IMR-90 (cell line): Measurements from ENCODE around the gene DYNAP. TPM values are rescaled to one million over a fixed set of nuclear protein-coding genes. Genes with fewer than 3 reads are reported as not detected.
A peak's percentile ranks its signal among the peaks of the same experiment; 100 is the strongest.

ENCODE experiments used
- ATAC-seq: fragments of 200-7000 bp; cut with Tn5 transposase; 2 replicates; pipeline ENCODE4 v1.9.1; 2020; ENCODE audit warnings: low read depth, mild to moderate bottlenecking, moderate library complexity
- BruUV-seq: library from RNA; stranded (reverse); fragments of 400-500 nt; replicated peaks from 2 replicates; lab custom pipeline; 2021; lab: Mats Ljungman, UMichigan
- CTCF ChIA-PET: fragments of 300-600 bp; formaldehyde crosslinking; extraction: SDS; loops from one replicate; lab custom pipeline; 2021; ENCODE audit warnings: antibody characterized with exemption; lab: Yijun Ruan, JAX
- POLR2A ChIA-PET: fragments of 300-600 bp; sonication (Branson Sonifier 250); formaldehyde crosslinking; loops from one replicate; lab custom pipeline; 2022; ENCODE audit warnings: antibody characterized with exemption; ENCODE audit not compliant: unreplicated experiment; lab: Charles Lee
- DNase-seq: peaks from one replicate; pipeline ENCODE4 v3.0.0; 2013
- H2AFZ ChIP-seq: replicated peaks from 2 replicates; pipeline ENCODE3; 2013; ENCODE audit warnings: low read length, mild to moderate bottlenecking; ENCODE audit not compliant: poor library complexity
- H2AK5ac ChIP-seq: 2 replicates; pipeline ENCODE4 v1.6.1; 2013; ENCODE audit warnings: low read depth, low read length, inconsistent platforms
- H2AK9ac ChIP-seq: replicated peaks from 2 replicates; pipeline ENCODE3; 2013; ENCODE audit warnings: mild to moderate bottlenecking, low read depth, low read length, moderate library complexity; ENCODE audit not compliant: poor library complexity
- H2BK120ac ChIP-seq: 2 replicates; pipeline ENCODE4 v1.6.1; 2013; ENCODE audit warnings: low read depth, low read length, inconsistent platforms
- H2BK15ac ChIP-seq: 3 replicates; pipeline ENCODE4 v1.6.1; 2013; ENCODE audit warnings: low read depth, low read length, inconsistent platforms
- H2BK20ac ChIP-seq: 2 replicates; pipeline ENCODE4 v1.6.1; 2013; ENCODE audit warnings: low read depth, mild to moderate bottlenecking, inconsistent platforms, low read length, moderate library complexity
- H2BK5ac ChIP-seq: 2 replicates; pipeline ENCODE4 v1.6.1; 2013; ENCODE audit warnings: mild to moderate bottlenecking, low read depth, low read length, inconsistent platforms; ENCODE audit not compliant: poor library complexity, severe bottlenecking
- H3K14ac ChIP-seq: replicated peaks from 2 replicates; pipeline ENCODE4 v1.6.1; 2013; ENCODE audit warnings: low read depth, low read length, inconsistent platforms
- H3K18ac ChIP-seq: 2 replicates; pipeline ENCODE4 v1.6.1; 2013; ENCODE audit warnings: low read depth, low read length, control low read depth
- H3K23ac ChIP-seq: 2 replicates; pipeline ENCODE4 v1.6.1; 2013; ENCODE audit warnings: low read depth, low read length, inconsistent platforms
- H3K27ac ChIP-seq: 2 replicates; pipeline ENCODE4 v1.5.1; 2013; ENCODE audit warnings: mild to moderate bottlenecking, control low read depth, low read length; ENCODE audit not compliant: insufficient read depth
- H3K27me3 ChIP-seq: 2 replicates; pipeline ENCODE4 v1.6.1; 2013; ENCODE audit warnings: low read length; ENCODE audit not compliant: control insufficient read depth, insufficient read depth
- H3K36me3 ChIP-seq: 2 replicates; pipeline ENCODE4 v1.6.1; 2013; ENCODE audit warnings: low read length, mixed read lengths; ENCODE audit not compliant: control insufficient read depth, insufficient read depth
- H3K4ac ChIP-seq: 2 replicates; pipeline ENCODE4 v1.6.1; 2013; ENCODE audit warnings: low read depth, low read length, inconsistent platforms
- H3K4me1 ChIP-seq: 2 replicates; pipeline ENCODE4 v1.6.1; 2013; ENCODE audit warnings: low read length, mixed read lengths; ENCODE audit not compliant: control insufficient read depth, insufficient read depth
- H3K4me2 ChIP-seq: 2 replicates; pipeline ENCODE4 v1.6.1; 2013; ENCODE audit warnings: low read depth, mild to moderate bottlenecking, control low read depth, low read length, moderate library complexity
- H3K4me3 ChIP-seq: 2 replicates; pipeline ENCODE4 v1.5.1; 2013; ENCODE audit warnings: low read depth, mild to moderate bottlenecking, control low read depth, low read length, moderate library complexity; ENCODE audit not compliant: insufficient read depth
- H3K56ac ChIP-seq: 2 replicates; pipeline ENCODE4 v1.6.1; 2013; ENCODE audit warnings: low read length, inconsistent platforms; ENCODE audit not compliant: insufficient read depth; ENCODE audit errors: extremely low read depth
- H3K79me1 ChIP-seq, 2 experiments: 2 replicates each; pipeline ENCODE4 v1.6.1; 2013; ENCODE audit warnings: low read length in 2 of 2, inconsistent platforms in 1 of 2, low read depth in 1 of 2
- H3K9ac ChIP-seq: 2 replicates; pipeline ENCODE4 v1.6.1; 2013; ENCODE audit warnings: low read depth, low read length, control low read depth
- H3K9me1 ChIP-seq: 2 replicates; pipeline ENCODE4 v1.6.1; 2013; ENCODE audit warnings: low read length, inconsistent platforms; ENCODE audit not compliant: insufficient read depth
- H3K9me3 ChIP-seq: 2 replicates; pipeline ENCODE4 v1.6.1; 2013; ENCODE audit warnings: low read length; ENCODE audit not compliant: control insufficient read depth, insufficient read depth
- H4K20me1 ChIP-seq: 2 replicates; pipeline ENCODE4 v1.6.1; 2013; ENCODE audit warnings: low read length, inconsistent platforms; ENCODE audit not compliant: insufficient read depth
- H4K5ac ChIP-seq: 2 replicates; pipeline ENCODE4 v1.6.1; 2013; ENCODE audit warnings: mild to moderate bottlenecking, low read depth, low read length, control low read depth
- H4K8ac ChIP-seq, 2 experiments: 2 replicates each; pipeline ENCODE4 v1.6.1; 2013; ENCODE audit warnings: low read depth in 2 of 2, low read length in 2 of 2, control low read depth in 1 of 2, inconsistent platforms in 1 of 2
- H4K91ac ChIP-seq: 2 replicates; pipeline ENCODE4 v1.6.1; 2013; ENCODE audit warnings: low read depth, low read length, inconsistent platforms; ENCODE audit not compliant: insufficient read depth
- BHLHE40 ChIP-seq: fragments of 150-350 bp; IDR thresholded peaks from 2 replicates; pipeline ENCODE4 v1.6.1; 2016; ENCODE audit warnings: mild to moderate bottlenecking, low read depth, low read length
- CEBPB ChIP-seq: IDR thresholded peaks from 2 replicates; pipeline ENCODE4 v1.6.1; 2012; ENCODE audit warnings: low read depth, low read length, improper control_type of control experiment
- CHD1 ChIP-seq: IDR thresholded peaks from 2 replicates; pipeline ENCODE4 v1.6.1; 2012; ENCODE audit warnings: low read depth, low read length, improper control_type of control experiment
- FOS ChIP-seq: fragments of 150-350 bp; IDR thresholded peaks from 2 replicates; pipeline ENCODE4 v1.6.1; 2016; ENCODE audit warnings: low read depth, low read length
- MAZ ChIP-seq: IDR thresholded peaks from 2 replicates; pipeline ENCODE4 v1.6.1; 2012; ENCODE audit warnings: low read depth, mild to moderate bottlenecking, low read length, improper control_type of control experiment, moderate library complexity, borderline replicate concordance
- POLR2A ChIP-seq: IDR thresholded peaks from 2 replicates; pipeline ENCODE4 v1.6.1; 2012; ENCODE audit warnings: mild to moderate bottlenecking, low read depth, low read length
- SMC3 ChIP-seq: fragments of 150-350 bp; IDR thresholded peaks from 2 replicates; pipeline ENCODE4 v1.6.1; 2016; ENCODE audit warnings: low read depth, mild to moderate bottlenecking, antibody characterized with exemption, low read length, moderate library complexity
- WGBS, 2 experiments: methylation state at CpG; one replicate each; pipeline versions ENCODE4 v1.1.5 to v1.1.7; 2013; ENCODE audit warnings: missing lambda C conversion rate in 2 of 2; ENCODE audit not compliant: insufficient read length in 1 of 2; ENCODE audit errors: extremely low coverage in 2 of 2; 5-methylcytosine and 5-hydroxymethylcytosine counted together
- dilution Hi-C: fragments of 300-500 bp; cut with HindIII; formaldehyde crosslinking; loops from one replicate; pipeline ENCODE4 v1.14.3; 2018; ENCODE audit warnings: low sequenced_read_pairs; ENCODE audit not compliant: unreplicated experiment
- in situ Hi-C: fragments of 300-500 bp; cut with MboI; formaldehyde crosslinking; loops from 3 replicates; pipeline ENCODE4 v1.14.3; 2019; ENCODE audit warnings: low sequenced_read_pairs, inconsistent platforms, mixed read lengths
- intact Hi-C: fragments of 100-400 bp; cut with micrococcal nuclease; formaldehyde crosslinking; loops from 2 replicates; pipeline ENCODE4 v1.10.0; 2022
- polyA plus RNA-seq, 3 experiments: library from polyadenylated mRNA; depleted of rRNA; stranded (reverse); fragments of >200 nt; gene quantifications; 2 replicates each; pipeline ENCODE4 v1.2.3, GENCODE V29; 2012; ENCODE audit warnings: low replicate concordance in 1 of 3
- total RNA-seq: library from RNA; depleted of rRNA; stranded (reverse); fragments of >200 nt; gene quantifications from 2 replicates; pipeline ENCODE4 v1.2.3, GENCODE V29; 2012
- TF ChIP-seq, protein P1 (sequence below): conservative IDR thresholded peaks from 2 replicates; pipeline ENCODE4 v1.5.1; 2012; ENCODE audit warnings: mild to moderate bottlenecking, low read depth, low read length, improper control_type of control experiment
- TF ChIP-seq, protein P2 (sequence below): fragments of 150-350 bp; IDR thresholded peaks from 2 replicates; pipeline ENCODE4 v1.6.1; 2016; ENCODE audit warnings: low read depth, mild to moderate bottlenecking, low read length, moderate library complexity, borderline replicate concordance

DYNAP gene
- total and polyA plus RNA-seq, 2 of the 4 experiments (the other 2 are of a cell fraction), result not detected

DNA sequence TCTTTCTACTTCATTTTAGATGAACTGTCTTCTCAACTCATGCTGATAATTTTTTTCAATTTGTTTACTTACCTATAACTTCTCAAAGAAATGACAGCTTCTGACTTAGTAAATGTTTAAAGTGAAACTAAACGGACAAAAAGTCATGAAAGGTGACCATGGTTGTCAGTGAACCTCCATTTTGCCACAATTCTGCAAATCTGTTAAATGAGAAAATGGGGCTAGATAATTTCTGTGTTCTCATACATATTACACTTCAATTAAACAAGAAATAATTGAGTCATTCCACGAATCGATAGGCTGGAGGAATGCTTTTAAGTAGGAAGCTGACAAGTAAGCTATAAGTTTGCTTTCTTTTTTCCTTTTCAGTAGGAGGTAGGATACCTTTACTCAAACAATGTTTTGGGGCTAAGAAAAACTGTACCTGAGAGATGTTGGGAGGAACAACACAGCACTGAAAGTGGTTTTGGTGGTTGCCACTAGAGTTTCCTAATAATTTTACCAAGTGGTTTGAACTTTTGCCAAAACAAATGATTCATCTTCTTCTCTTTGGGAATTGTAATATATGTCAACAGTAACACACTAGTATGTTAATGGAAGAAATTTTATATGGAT, 17.1 kb downstream of the DYNAP start:
- Histone ChIP-seq H4K20me1 (no peaks in the 10 kb centered on the region), H3K4me3 (no peak overlapping the region), H3K23ac (no peak overlapping the region), H3K27me3 (no peaks in the 10 kb centered on the region), H3K79me1 (no peaks in the 10 kb centered on the region), H3K56ac (no peak overlapping the region), H3K4ac (no peak overlapping the region), H3K27ac (no peak overlapping the region), H3K9ac (no peak overlapping the region), H3K9me3 (no peaks in the 10 kb centered on the region), H3K14ac (no peak overlapping the region), H2AFZ (no peak overlapping the region), H2AK9ac (no peak overlapping the region), H3K18ac (no peak overlapping the region), H4K8ac (no peak overlapping the region), H4K5ac (no peak overlapping the region), H4K91ac (no peak overlapping the region), H3K9me1 (no peaks in the 10 kb centered on the region), H3K4me2 (no peak overlapping the region), H2BK120ac (no peak overlapping the region), H3K36me3 (no peaks in the 10 kb centered on the region), H2BK5ac (no peak overlapping the region), H2AK5ac (no peak overlapping the region), H2BK15ac (no peak overlapping the region), H3K4me1 (no peaks in the 10 kb centered on the region), H2BK20ac (no peak overlapping the region)
- no TSS peak for BruUV-seq
- POLR2A ChIA-PET, result no interaction called here
- intact Hi-C loops (no loop called here), dilution Hi-C loops (no loop called here), in situ Hi-C loops (no loop called here)
- ATAC-seq (no peak), DNase-seq (peak; percentile 1)
- CTCF ChIA-PET, result no interaction called here
- no CpG with 5 or more reads among the region's 3 CpGs for WGBS, 2 experiments
- TF ChIP-seq SMC3 (no peak), CHD1 (no peak), MAZ (no peak), BHLHE40 (no peak), POLR2A (no peak), CEBPB (no peak), FOS (no peak)
- TF ChIP-seq, protein P1, sequence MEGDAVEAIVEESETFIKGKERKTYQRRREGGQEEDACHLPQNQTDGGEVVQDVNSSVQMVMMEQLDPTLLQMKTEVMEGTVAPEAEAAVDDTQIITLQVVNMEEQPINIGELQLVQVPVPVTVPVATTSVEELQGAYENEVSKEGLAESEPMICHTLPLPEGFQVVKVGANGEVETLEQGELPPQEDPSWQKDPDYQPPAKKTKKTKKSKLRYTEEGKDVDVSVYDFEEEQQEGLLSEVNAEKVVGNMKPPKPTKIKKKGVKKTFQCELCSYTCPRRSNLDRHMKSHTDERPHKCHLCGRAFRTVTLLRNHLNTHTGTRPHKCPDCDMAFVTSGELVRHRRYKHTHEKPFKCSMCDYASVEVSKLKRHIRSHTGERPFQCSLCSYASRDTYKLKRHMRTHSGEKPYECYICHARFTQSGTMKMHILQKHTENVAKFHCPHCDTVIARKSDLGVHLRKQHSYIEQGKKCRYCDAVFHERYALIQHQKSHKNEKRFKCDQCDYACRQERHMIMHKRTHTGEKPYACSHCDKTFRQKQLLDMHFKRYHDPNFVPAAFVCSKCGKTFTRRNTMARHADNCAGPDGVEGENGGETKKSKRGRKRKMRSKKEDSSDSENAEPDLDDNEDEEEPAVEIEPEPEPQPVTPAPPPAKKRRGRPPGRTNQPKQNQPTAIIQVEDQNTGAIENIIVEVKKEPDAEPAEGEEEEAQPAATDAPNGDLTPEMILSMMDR, result no peak
- TF ChIP-seq, protein P2, sequence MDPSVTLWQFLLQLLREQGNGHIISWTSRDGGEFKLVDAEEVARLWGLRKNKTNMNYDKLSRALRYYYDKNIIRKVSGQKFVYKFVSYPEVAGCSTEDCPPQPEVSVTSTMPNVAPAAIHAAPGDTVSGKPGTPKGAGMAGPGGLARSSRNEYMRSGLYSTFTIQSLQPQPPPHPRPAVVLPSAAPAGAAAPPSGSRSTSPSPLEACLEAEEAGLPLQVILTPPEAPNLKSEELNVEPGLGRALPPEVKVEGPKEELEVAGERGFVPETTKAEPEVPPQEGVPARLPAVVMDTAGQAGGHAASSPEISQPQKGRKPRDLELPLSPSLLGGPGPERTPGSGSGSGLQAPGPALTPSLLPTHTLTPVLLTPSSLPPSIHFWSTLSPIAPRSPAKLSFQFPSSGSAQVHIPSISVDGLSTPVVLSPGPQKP, result no peak
